Right lobe of liver (tissue), 6 donors: ENCODE results near the gene HOXC10. TPM values are rescaled to one million over a fixed set of nuclear protein-coding genes. Genes with fewer than 3 reads are reported as not detected.
A peak's percentile ranks its signal among the peaks of the same experiment; 100 is the strongest.

ENCODE experiments used
- ATAC-seq, 4 donors: fragments of 200-7000 bp; cut with Tn5 transposase; one replicate each; pipeline ENCODE4 v1.9.1; 2020; ENCODE audit warnings: mild to moderate bottlenecking in 4 of 4, moderate library complexity in 4 of 4
- DNase-seq, 3 donors: peaks; one replicate each; pipeline ENCODE4 v3.0.0-alpha.2; 2020
- H3K27ac ChIP-seq, 3 donors: fragments of 200-600 bp; one replicate each; pipeline ENCODE4 v1.8.0; 2022
- H3K27me3 ChIP-seq, 2 donors: fragments of 200-600 bp; one replicate each; pipeline ENCODE4 v1.8.0; 2022
- H3K36me3 ChIP-seq, 4 donors: fragments of 200-600 bp; sonication (generic) in 1 of 4; one replicate each; pipeline versions ENCODE4 v1.5.1 to v1.8.0; 2017 to 2022; ENCODE audit warnings: control low read depth in 1 of 4
- H3K4me1 ChIP-seq, 4 donors: fragments of 200-600 bp; sonication (generic) in 1 of 4; one replicate each; pipeline versions ENCODE4 v1.5.1 to v1.8.0; 2017 to 2022; ENCODE audit warnings: control low read depth in 1 of 4
- H3K4me3 ChIP-seq, 3 donors: fragments of 200-600 bp; one replicate each; pipeline ENCODE4 v1.8.0; 2022
- H3K9me3 ChIP-seq, 4 donors: fragments of 200-600 bp; sonication (generic) in 1 of 4; one replicate each; pipeline versions ENCODE4 v1.5.1 to v1.8.0; 2017 to 2022; ENCODE audit warnings: control low read depth in 1 of 4
- POLR2A ChIP-seq: fragments of 450-650 bp; IDR thresholded peaks from one replicate; pipeline ENCODE4 v1.6.1; 2017; ENCODE audit warnings: antibody characterized with exemption, mild to moderate bottlenecking
- WGBS: methylation state at CpG from one replicate; pipeline ENCODE4 v1.1.6; 2018; ENCODE audit warnings: low coverage, low lambda C conversion rate; ENCODE audit not compliant: insufficient coverage; ENCODE audit errors: missing lambda C conversion rate; 5-methylcytosine and 5-hydroxymethylcytosine counted together
- intact Hi-C, 2 donors: fragments of 100-400 bp; cut with DNase I; formaldehyde crosslinking; loops; one replicate each; pipeline versions ENCODE4 v1.11.2 to v1.14.1; 2022
- total RNA-seq, 6 experiments: library from RNA; depleted of rRNA in 2 of 6; stranded (reverse); fragments of >200 nt in 2 of 6; fragmentation: NEBNext Ultra II Directional in 3 of 6; extraction: Animal tissue kit (Norgen Biotek cat#: 25700) in 3 of 6; gene quantifications; one replicate each; pipeline versions ENCODE4 v1.1.0 to v1.2.4, GENCODE V29; 2016 to 2023
- TF ChIP-seq, protein P1 (sequence below), 4 donors: fragments of 200-600 bp in 3 of 4; fragments of 450-650 bp in 1 of 4; IDR thresholded peaks; one replicate each; pipeline versions ENCODE4 v1.5.1 to v1.8.0; 2016 to 2022; ENCODE audit warnings: antibody characterized with exemption in 4 of 4, mild to moderate bottlenecking in 2 of 4
- donor health status: DM: no; HTN: yes; CAD: no.
- donor health status: DM: no; HTN: no; CAD: no.
- donor health status: DM: no; HTN: no; CAD: no.
- donor health status: DM: no; HTN: yes; CAD: no.
- donor health status: DM: no; HTN: yes; CAD: no.

Gene HOXC10
- total RNA-seq, 6 experiments from 2014 or later: not detected

DNA sequence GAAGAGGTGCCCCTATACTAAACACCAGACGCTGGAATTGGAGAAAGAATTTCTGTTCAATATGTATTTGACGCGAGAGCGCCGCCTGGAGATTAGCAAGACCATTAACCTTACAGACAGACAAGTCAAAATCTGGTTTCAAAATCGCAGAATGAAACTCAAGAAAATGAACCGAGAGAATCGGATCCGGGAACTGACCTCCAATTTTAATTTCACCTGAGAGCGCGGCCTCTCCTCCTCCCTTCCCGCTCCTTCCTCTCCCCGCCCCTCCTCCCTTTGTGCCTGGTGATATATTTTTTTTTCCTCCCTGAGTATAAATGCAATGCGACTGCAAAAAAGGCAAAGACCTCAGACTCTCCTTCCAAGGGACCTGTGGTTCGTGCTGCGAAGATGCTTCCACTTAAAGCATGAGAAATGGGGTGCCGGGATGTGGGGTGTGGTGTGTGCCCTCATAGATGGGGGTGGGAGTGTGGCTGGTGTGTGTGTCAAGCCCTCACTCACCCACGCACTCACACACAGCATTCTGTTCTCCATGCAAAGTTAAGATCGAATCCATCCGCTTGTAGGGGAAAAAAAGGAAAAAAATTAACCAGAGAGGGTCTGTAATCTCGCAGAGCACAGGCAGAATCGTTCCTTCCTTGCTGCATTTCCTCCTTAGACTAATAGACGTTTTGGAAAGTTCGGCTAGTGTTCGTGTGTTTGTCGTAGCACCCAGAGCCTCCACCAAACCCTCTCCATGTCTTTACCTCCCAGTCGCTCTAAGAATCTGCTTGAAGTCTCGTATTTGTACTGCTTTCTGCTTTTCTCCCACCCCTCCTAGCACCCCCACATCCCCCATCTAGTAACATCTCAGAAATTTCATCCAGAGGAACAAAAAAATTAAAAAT, 4.5 kb downstream of the HOXC10 start:
- Histone ChIP-seq H3K36me3 (no peaks in the 10 kb centered on the region), H3K4me1 (peaks cover 0 to 9% (median 2%) of the 10 kb centered on the region in 4 donors), H3K9me3 (no peaks in the 10 kb centered on the region), H3K27me3 (peaks cover 5 to 71% of the 10 kb centered on the region in 2 donors), H3K4me3 (no peak overlapping the region), H3K27ac (no peak overlapping the region)
- no peak for DNase-seq
- 4% methylated on average over 25 of the region's 28 CpGs for WGBS
- ATAC-seq: peak in 2 of 4 donors; percentile 32 to 37
- intact Hi-C loops: no loop called here
- TF ChIP-seq POLR2A: no peak
- TF ChIP-seq, protein P1, sequence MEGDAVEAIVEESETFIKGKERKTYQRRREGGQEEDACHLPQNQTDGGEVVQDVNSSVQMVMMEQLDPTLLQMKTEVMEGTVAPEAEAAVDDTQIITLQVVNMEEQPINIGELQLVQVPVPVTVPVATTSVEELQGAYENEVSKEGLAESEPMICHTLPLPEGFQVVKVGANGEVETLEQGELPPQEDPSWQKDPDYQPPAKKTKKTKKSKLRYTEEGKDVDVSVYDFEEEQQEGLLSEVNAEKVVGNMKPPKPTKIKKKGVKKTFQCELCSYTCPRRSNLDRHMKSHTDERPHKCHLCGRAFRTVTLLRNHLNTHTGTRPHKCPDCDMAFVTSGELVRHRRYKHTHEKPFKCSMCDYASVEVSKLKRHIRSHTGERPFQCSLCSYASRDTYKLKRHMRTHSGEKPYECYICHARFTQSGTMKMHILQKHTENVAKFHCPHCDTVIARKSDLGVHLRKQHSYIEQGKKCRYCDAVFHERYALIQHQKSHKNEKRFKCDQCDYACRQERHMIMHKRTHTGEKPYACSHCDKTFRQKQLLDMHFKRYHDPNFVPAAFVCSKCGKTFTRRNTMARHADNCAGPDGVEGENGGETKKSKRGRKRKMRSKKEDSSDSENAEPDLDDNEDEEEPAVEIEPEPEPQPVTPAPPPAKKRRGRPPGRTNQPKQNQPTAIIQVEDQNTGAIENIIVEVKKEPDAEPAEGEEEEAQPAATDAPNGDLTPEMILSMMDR (IDR thresholded peaks at IDR 0.05): peak; percentile 28 to 47 (median 40)

DNA sequence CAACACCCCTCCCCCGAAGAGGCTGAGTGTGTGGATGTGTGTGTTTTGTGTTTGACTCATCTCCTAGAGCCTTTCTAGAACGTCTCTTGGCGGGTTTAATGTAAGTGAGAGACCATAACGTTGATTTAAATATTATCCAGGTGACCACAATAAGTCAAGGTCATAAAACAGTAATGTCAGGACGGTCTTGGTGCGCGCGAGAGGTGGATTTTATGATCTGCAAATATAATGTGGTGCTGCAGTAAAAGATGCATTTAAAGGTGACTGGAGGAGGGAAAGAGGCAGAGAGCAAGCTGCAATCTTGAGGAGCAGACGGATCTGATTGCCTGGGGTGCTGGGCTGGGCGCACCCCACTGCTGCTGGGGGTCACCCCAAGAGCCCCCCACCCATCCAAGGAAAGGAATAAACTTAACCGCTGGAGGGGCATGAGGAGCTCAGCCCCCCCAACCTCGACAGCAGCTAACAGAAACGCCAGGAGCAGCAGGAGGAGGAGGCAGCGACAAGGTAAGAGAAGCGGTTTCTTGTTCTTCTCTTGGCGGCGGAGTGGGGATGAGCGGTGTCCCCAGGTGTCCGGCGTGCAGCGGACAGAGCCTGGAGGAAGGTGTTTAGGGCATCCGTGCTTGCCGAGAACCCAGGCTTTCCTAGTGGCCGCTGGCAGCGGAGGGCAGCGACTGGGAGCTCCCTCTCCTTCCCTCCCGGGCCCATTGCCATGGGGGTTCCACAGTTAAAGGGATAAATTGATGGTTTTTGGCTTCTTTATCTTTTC, 5.5 kb downstream of the HOXC10 start:
- Histone ChIP-seq H3K36me3 (no peaks in the 10 kb centered on the region), H3K27ac (no peak overlapping the region), H3K4me1 (peaks cover 0 to 20% (median 2%) of the 10 kb centered on the region in 4 donors), H3K27me3 (peaks cover 8 to 72% of the 10 kb centered on the region in 2 donors), H3K4me3 (no peak overlapping the region), H3K9me3 (no peaks in the 10 kb centered on the region)
- intact Hi-C loops: no loop called here
- DNase-seq: no peak
- TF ChIP-seq POLR2A: no peak
- TF ChIP-seq, protein P1 (IDR thresholded peaks at IDR 0.05): no peak
- 4% methylated on average over 14 of the region's 27 CpGs for WGBS
- ATAC-seq: no peak

DNA sequence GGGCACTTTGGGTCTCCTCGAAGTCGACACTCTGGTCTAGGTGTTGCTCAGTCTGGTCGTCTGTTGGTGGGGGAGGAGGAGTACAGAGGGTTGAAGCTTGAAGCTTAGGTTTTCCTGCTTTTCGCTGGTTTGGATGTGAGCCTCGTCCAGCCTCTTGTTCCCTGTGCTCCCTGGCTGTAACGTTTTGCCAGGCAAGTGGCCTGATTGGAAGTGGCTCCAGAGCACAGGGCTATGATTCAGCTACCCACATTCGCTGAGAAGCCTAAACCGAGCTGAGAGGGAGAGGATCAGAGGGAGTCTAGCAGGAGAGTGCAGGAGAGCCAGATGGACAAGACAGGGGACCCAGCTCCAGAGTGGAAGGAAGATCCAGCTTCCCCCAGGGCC, 6.1 kb downstream of the HOXC10 start:
- TF ChIP-seq, protein P1 (IDR thresholded peaks at IDR 0.05): no peak
- TF ChIP-seq POLR2A: no peak
- ATAC-seq (no peak), DNase-seq (no peak)
- Histone ChIP-seq H3K36me3 (no peaks in the 10 kb centered on the region), H3K9me3 (no peaks in the 10 kb centered on the region), H3K4me3 (no peak overlapping the region), H3K4me1 (peaks cover 0 to 18% (median 2%) of the 10 kb centered on the region in 4 donors), H3K27me3 (peaks cover 4 to 69% of the 10 kb centered on the region in 2 donors), H3K27ac (no peak overlapping the region)
- 1% methylated on average over 6 of the region's 8 CpGs for WGBS
- intact Hi-C loops: no loop called here

DNA sequence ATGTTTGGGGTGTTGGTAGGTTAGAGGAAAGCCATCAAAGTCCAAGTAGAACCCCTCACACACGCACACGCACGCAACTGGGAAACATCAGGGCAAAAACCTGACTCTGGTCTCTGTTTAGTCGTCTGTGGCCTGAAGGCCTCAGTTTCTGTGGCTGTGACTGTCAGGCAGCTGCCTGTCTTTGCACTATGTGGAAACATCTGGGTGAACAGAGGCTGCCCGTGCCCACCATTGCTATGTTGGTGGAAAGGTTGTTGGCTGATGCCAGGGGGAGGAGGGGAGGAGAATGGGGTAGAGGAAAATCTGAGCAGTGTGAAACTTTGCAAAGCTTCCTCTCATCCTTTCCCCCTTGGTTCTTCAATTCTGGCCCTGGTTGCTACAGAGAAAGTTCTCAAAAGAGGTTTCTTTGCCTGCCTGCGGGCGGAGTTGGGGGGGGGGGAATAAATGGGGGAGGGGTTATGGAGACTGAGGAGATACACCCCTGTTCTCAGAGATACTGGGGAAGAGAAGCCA, 7.5 kb downstream of the HOXC10 start:
- Histone ChIP-seq H3K9me3 (no peaks in the 10 kb centered on the region), H3K36me3 (no peaks in the 10 kb centered on the region), H3K4me3 (no peak overlapping the region), H3K4me1 (peaks cover 0 to 17% (median 2%) of the 10 kb centered on the region in 4 donors), H3K27me3 (peaks cover 3 to 68% of the 10 kb centered on the region in 2 donors), H3K27ac (no peak overlapping the region)
- ATAC-seq (no peak), DNase-seq (no peak)
- WGBS: 23% methylated on average over 7 of the region's 7 CpGs
- intact Hi-C loops: no loop called here
- no peak for TF ChIP-seq POLR2A
- TF ChIP-seq, protein P1 (IDR thresholded peaks at IDR 0.05): no peak
